ENCODE results near the gene ZBTB32. TPM values are rescaled to one million over a fixed set of nuclear protein-coding genes. Genes with fewer than 3 reads are reported as not detected.

ZBTB32 gene
- total RNA-seq, 1 experiment from 2014 or later = 0.13 TPM

DNA sequence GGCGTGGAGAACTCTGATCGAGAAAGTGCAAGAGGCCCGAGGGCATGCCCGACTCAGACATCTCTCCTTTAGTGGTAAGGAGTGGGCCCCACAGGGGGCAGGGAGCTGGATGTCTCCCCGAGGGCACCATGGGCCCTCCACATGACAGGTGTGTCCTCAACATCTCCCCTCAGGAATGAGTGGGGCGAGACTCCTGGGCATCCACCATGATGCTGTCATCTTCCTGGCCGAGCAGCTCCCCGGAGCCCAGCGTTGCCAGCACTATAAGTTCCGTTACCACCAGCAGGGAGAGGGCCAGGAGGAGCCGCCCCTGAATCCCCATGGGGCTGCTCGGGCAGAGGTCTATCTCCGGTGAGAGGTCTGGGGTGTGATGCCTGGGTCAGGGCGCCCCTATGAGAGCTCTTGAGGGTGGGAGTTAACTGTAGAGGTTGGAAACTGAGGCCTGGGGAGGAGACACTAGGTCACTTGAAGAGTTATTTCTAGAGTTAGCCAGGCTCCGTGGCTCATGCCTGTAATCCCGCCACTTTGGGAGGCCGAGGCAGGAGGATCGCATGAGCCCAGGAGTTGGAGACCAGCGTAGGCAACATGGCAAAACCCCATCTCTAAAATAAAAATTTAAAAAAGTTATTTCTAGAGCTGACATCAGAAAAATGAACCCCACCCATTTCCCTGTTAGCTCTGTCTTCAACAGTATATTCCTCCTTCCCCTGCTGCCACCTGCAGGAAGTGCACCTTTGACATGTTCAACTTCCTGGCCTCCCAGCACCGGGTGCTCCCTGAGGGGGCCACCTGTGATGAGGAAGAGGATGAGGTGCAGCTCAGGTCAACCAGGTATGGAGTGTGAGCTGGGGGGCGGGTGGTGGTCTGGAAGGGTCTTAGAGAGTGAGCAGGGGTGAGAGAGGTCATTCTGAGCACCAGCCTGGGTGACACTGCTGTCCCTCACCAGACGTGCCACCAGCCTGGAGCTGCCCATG is 32.8 kb downstream of the ZBTB32 start:
- Histone ChIP-seq H3T11ph (ENCODE audit: low read length) (no peak overlapping the region), H4K91ac (ENCODE audit: insufficient read length, low read depth, low read length) (no peak overlapping the region), H3K4ac (ENCODE audit: low read depth, low read length) (no peak overlapping the region), H2BK15ac (ENCODE audit: low read depth, low read length) (no peak overlapping the region), H3K27me3 (ENCODE audit: insufficient read depth, low read length) (no peaks in the 10 kb centered on the region), H2AFZ (ENCODE audit: low read length) (no peak overlapping the region), H3K79me2 (ENCODE audit: insufficient read depth, low read length) (no peaks in the 10 kb centered on the region), H4K5ac (ENCODE audit: insufficient read length, low read depth, low read length) (no peak overlapping the region), H3K14ac (ENCODE audit: insufficient read depth, low read length) (no peak overlapping the region), H2BK5ac (ENCODE audit: insufficient read length, low read length) (no peak overlapping the region), H2AK5ac (ENCODE audit: insufficient read length, low read length) (no peak overlapping the region), H3K79me1 (ENCODE audit: insufficient read depth, low read depth, low read length, poor library complexity, severe bottlenecking) (no peaks in the 10 kb centered on the region), H4K20me1 (ENCODE audit: control insufficient read depth, insufficient read depth, insufficient read length) (no peaks in the 10 kb centered on the region), H3K4me1 (ENCODE audit: insufficient read depth, low read length) (no peaks in the 10 kb centered on the region), H2BK12ac (ENCODE audit: insufficient read length, low read depth, low read length) (no peak overlapping the region), H2BK20ac (ENCODE audit: low read depth, low read length, poor library complexity, severe bottlenecking) (no peak overlapping the region), H4K8ac (replicated peaks; ENCODE audit: insufficient read length, low read depth, low read length) (no peak overlapping the region), H3K9me3 (ENCODE audit: control insufficient read depth, low read depth, low read length) (no peaks in the 10 kb centered on the region), H3K27ac (ENCODE audit: insufficient read length, low read depth, low read length) (no peak overlapping the region), H3K56ac (ENCODE audit: insufficient read length, low read depth, low read length) (no peak overlapping the region), H3K23me2 (ENCODE audit: insufficient read length, low read depth, low read length, poor library complexity, severe bottlenecking) (peaks cover 6% of the 10 kb centered on the region), H2BK120ac (ENCODE audit: low read depth, low read length, poor library complexity, severe bottlenecking) (no peak overlapping the region), H3K18ac (ENCODE audit: insufficient read length, low read depth, low read length) (no peak overlapping the region), H3K23ac (ENCODE audit: insufficient read length, low read depth, low read length) (no peak overlapping the region), H3K4me2 (ENCODE audit: insufficient read depth, insufficient read length, low read length) (no peak overlapping the region), H3K9ac (ENCODE audit: extremely low read depth, insufficient read length, low read length) (no peak overlapping the region)
- TF ChIP-seq CTCF (conservative IDR thresholded peaks at IDR 0.05) = peak; percentile 32; the same call in 1 of the 3 replicates
- no CpG with 5 or more reads among the region's 22 CpGs for WGBS (ENCODE audit: extremely low coverage, insufficient read length, low lambda C conversion rate)
- peaks cover 34 to 52% (median 51%) of the 10 kb centered on the region in 3 experiments; a peak in 6 of 7 replicates for H3K36me3 Mint-ChIP-seq (ENCODE audit: insufficient read depth in 1 of 3, low read depth in 3 of 3)
- H3K9me3 Mint-ChIP-seq = no peaks in the 10 kb centered on the region
- no peak overlapping the region; a peak in 1 of 7 replicates for H3K27ac Mint-ChIP-seq
- no peak overlapping the region for H3K4me3 Mint-ChIP-seq
- H3K4me1 Mint-ChIP-seq = peaks cover 6 to 8% of the 10 kb centered on the region in 2 experiments
- no peaks in the 10 kb centered on the region for H3K27me3 Mint-ChIP-seq (ENCODE audit: low read depth)
- no peak for DNase-seq

All from H9 (cell line).